GM23248 (cell line): ENCODE results near the gene CAPN13. TPM values are rescaled to one million over a fixed set of nuclear protein-coding genes. Genes with fewer than 3 reads are reported as not detected.

ENCODE experiments used
- DNase-seq: peaks from one replicate; pipeline ENCODE4 v3.0.0-alpha.2; 2015
- H2AFZ ChIP-seq: fragments of 200-600 bp; sonication (generic); 2 replicates; pipeline ENCODE4 v1.6.1; 2016; ENCODE audit warnings: antibody characterized with exemption
- H3F3A ChIP-seq: fragments of 200-600 bp; sonication (generic); 2 replicates; pipeline ENCODE4 v1.6.1; 2016; ENCODE audit warnings: mild to moderate bottlenecking, antibody characterized with exemption, mixed run types; ENCODE audit not compliant: insufficient read depth
- H3K27ac ChIP-seq: fragments of 200-600 bp; sonication (generic); 2 replicates; pipeline ENCODE4 v1.5.1; 2016; ENCODE audit warnings: mild to moderate bottlenecking
- H3K27me3 ChIP-seq: fragments of 200-600 bp; sonication (generic); replicated peaks from 2 replicates; pipeline ENCODE4 v1.6.1; 2016; ENCODE audit warnings: mild to moderate bottlenecking; ENCODE audit not compliant: insufficient read depth
- H3K36me3 ChIP-seq: fragments of 200-600 bp; sonication (generic); 2 replicates; pipeline ENCODE4 v1.6.1; 2016; ENCODE audit warnings: low read depth, mild to moderate bottlenecking
- H3K4me1 ChIP-seq: fragments of 200-600 bp; sonication (generic); 2 replicates; pipeline ENCODE4 v1.6.1; 2016; ENCODE audit warnings: mild to moderate bottlenecking; ENCODE audit not compliant: insufficient read depth
- H3K4me2 ChIP-seq: fragments of 200-600 bp; sonication (generic); one replicate; pipeline ENCODE4 v1.6.1; 2016; ENCODE audit warnings: mild to moderate bottlenecking; ENCODE audit not compliant: unreplicated experiment
- H3K4me3 ChIP-seq: fragments of 200-600 bp; sonication (generic); 2 replicates; pipeline ENCODE4 v1.5.1; 2016; ENCODE audit warnings: mild to moderate bottlenecking
- H3K79me2 ChIP-seq: fragments of 200-600 bp; sonication (generic); 2 replicates; pipeline ENCODE4 v1.6.1; 2016; ENCODE audit warnings: mild to moderate bottlenecking; ENCODE audit not compliant: insufficient read depth
- H3K9ac ChIP-seq: fragments of 200-600 bp; sonication (generic); 2 replicates; pipeline ENCODE4 v1.6.1; 2016; ENCODE audit warnings: mild to moderate bottlenecking
- H3K9me2 ChIP-seq: fragments of 200-600 bp; sonication (generic); 2 replicates; pipeline ENCODE4 v1.6.1; 2016; ENCODE audit warnings: mixed run types, mild to moderate bottlenecking, moderate library complexity; ENCODE audit not compliant: insufficient read depth
- H3K9me3 ChIP-seq: fragments of 200-600 bp; sonication (generic); one replicate; pipeline ENCODE4 v1.6.1; 2017; ENCODE audit warnings: low read depth
- H4K20me1 ChIP-seq: fragments of 200-600 bp; sonication (generic); 2 replicates; pipeline ENCODE4 v1.6.0; 2016; ENCODE audit not compliant: insufficient read depth
- EZH2 ChIP-seq: fragments of 200-600 bp; sonication (generic); IDR thresholded peaks from 2 replicates; pipeline ENCODE4 v1.6.1; 2018; ENCODE audit warnings: antibody characterized with exemption, mild to moderate bottlenecking; ENCODE audit not compliant: insufficient read depth, poor library complexity, severe bottlenecking
- EZH2phosphoT487 ChIP-seq: fragments of 200-600 bp; sonication (generic); IDR thresholded peaks from 2 replicates; pipeline ENCODE4 v1.6.1; 2018; ENCODE audit warnings: antibody characterized with exemption, moderate library complexity, mild to moderate bottlenecking, low read depth; ENCODE audit not compliant: insufficient read depth
- WGBS, 2 experiments: methylation state at CpG; one replicate each; pipeline ENCODE4 v1.1.6; 2015 to 2017; ENCODE audit warnings: low lambda C conversion rate in 2 of 2, low coverage in 1 of 2; ENCODE audit errors: missing lambda C conversion rate in 2 of 2; 5-methylcytosine and 5-hydroxymethylcytosine counted together
- in situ Hi-C: fragments of 300-500 bp; cut with MboI; formaldehyde crosslinking; loops from 2 replicates; pipeline ENCODE4 v1.15.0; 2020
- polyA plus RNA-seq: library from polyadenylated mRNA; unstranded; fragments of >200 nt; fragmentation: Nextera tagmentation; extraction: Ambion mirVana; gene quantifications from 2 replicates; pipeline ENCODE4 v1.2.1, GENCODE V29; 2016
- total RNA-seq: library from RNA; depleted of rRNA; stranded (reverse); fragments of >200 nt; shearing (Covaris generic); gene quantifications from 2 replicates; pipeline ENCODE4 v1.2.3, GENCODE V29; 2014

Gene CAPN13
- total and polyA plus RNA-seq, 2 experiments from 2014 or later = not detected

GRCh38 chr2:30688956-30689401 is 118.3 kb downstream of the CAPN13 start:
- Histone ChIP-seq H3K9me3 (no peaks in the 10 kb centered on the region), H3K36me3 (no peaks in the 10 kb centered on the region), H3K27ac (no peak overlapping the region), H2AFZ (no peak overlapping the region), H3K9ac (no peak overlapping the region), H3K27me3 (no peaks in the 10 kb centered on the region), H3K4me2 (no peak overlapping the region), H3K4me3 (no peak overlapping the region), H3K9me2 (no peaks in the 10 kb centered on the region), H4K20me1 (no peaks in the 10 kb centered on the region), H3F3A (no peaks in the 10 kb centered on the region), H3K4me1 (0 out of 2 replicates have a peak, but pooled peaks cover 8% of the 10 kb centered on the region), H3K79me2 (no peaks in the 10 kb centered on the region)
- TF ChIP-seq EZH2phosphoT487 (no peak), EZH2 (no peak)
- in situ Hi-C loops = no loop called here
- DNase-seq = no peak
- whole genome bisulfite sequencing, 2 experiments = 63 to 75% methylated on average over 4 of the region's 4 CpGs

GRCh38 chr2:30686669-30687068 is 120.6 kb downstream of the CAPN13 start:
- Histone ChIP-seq H3K27me3 (no peaks in the 10 kb centered on the region), H4K20me1 (no peaks in the 10 kb centered on the region), H3K27ac (no peak overlapping the region), H3K4me3 (no peak overlapping the region), H3K79me2 (no peaks in the 10 kb centered on the region), H3K36me3 (no peaks in the 10 kb centered on the region), H2AFZ (no peak overlapping the region), H3K4me2 (no peak overlapping the region), H3F3A (no peaks in the 10 kb centered on the region), H3K4me1 (no peaks in the 10 kb centered on the region), H3K9me2 (no peaks in the 10 kb centered on the region), H3K9ac (no peak overlapping the region), H3K9me3 (no peaks in the 10 kb centered on the region)
- 21 to 22% methylated on average over 4 of the region's 4 CpGs for WGBS, 2 experiments
- no peak for DNase-seq
- TF ChIP-seq EZH2 (no peak), EZH2phosphoT487 (no peak)
- in situ Hi-C loops = no loop called here

GRCh38 chr2:30686000-30686399 is 121.2 kb downstream of the CAPN13 start:
- no peak for DNase-seq
- no peaks in the 10 kb centered on the region for H3K9me3 ChIP-seq
- H3K4me1 ChIP-seq = no peaks in the 10 kb centered on the region
- H3K79me2 ChIP-seq = no peaks in the 10 kb centered on the region
- no peak overlapping the region for H3K9ac ChIP-seq
- H3K36me3 ChIP-seq = no peaks in the 10 kb centered on the region
- H3K27me3 ChIP-seq = no peaks in the 10 kb centered on the region
- no peak overlapping the region for H3K27ac ChIP-seq
- no peaks in the 10 kb centered on the region for H3F3A ChIP-seq
- H3K9me2 ChIP-seq = no peaks in the 10 kb centered on the region
- in situ Hi-C loops = no loop called here
- H3K4me2 ChIP-seq = no peak overlapping the region
- 86 to 89% methylated on average over 2 of the region's 2 CpGs for WGBS, 2 experiments
- H4K20me1 ChIP-seq = no peaks in the 10 kb centered on the region
- H2AFZ ChIP-seq = no peak overlapping the region
- no peak overlapping the region for H3K4me3 ChIP-seq
- TF ChIP-seq EZH2phosphoT487 (no peak), EZH2 (no peak)

GRCh38 chr2:30684996-30685395 is 122.2 kb downstream of the CAPN13 start:
- Histone ChIP-seq H3K36me3 (no peaks in the 10 kb centered on the region), H3K4me3 (no peak overlapping the region), H3K9ac (no peak overlapping the region), H3K79me2 (no peaks in the 10 kb centered on the region), H2AFZ (no peak overlapping the region), H4K20me1 (no peaks in the 10 kb centered on the region), H3K4me2 (no peak overlapping the region), H3K27me3 (no peaks in the 10 kb centered on the region), H3K27ac (no peak overlapping the region), H3K4me1 (no peaks in the 10 kb centered on the region), H3K9me2 (no peaks in the 10 kb centered on the region), H3K9me3 (no peaks in the 10 kb centered on the region), H3F3A (no peaks in the 10 kb centered on the region)
- TF ChIP-seq EZH2phosphoT487 (no peak), EZH2 (no peak)
- 80 to 83% methylated on average over 3 of the region's 3 CpGs for WGBS, 2 experiments
- no peak for DNase-seq
- in situ Hi-C loops = no loop called here

- DNase-seq = no peak
- TF ChIP-seq EZH2phosphoT487 = no peak
- no peak for TF ChIP-seq EZH2
- Histone ChIP-seq H3K9me2 (no peaks in the 10 kb centered on the region), H3K79me2 (no peaks in the 10 kb centered on the region), H3K27ac (no peak overlapping the region), H3K9me3 (no peaks in the 10 kb centered on the region), H3K36me3 (no peaks in the 10 kb centered on the region), H2AFZ (no peak overlapping the region), H3K9ac (no peak overlapping the region), H3K27me3 (no peaks in the 10 kb centered on the region), H4K20me1 (no peaks in the 10 kb centered on the region), H3F3A (no peaks in the 10 kb centered on the region), H3K4me2 (no peak overlapping the region), H3K4me1 (no peaks in the 10 kb centered on the region), H3K4me3 (no peak overlapping the region)
- WGBS, 2 experiments = 57 to 62% methylated on average over 5 of the region's 5 CpGs
- in situ Hi-C loops = no loop called here
Observed at GRCh38 chr2:30684516-30684915, 122.7 kb downstream of the CAPN13 start.
